SHP77 (cell line): Measurements from ENCODE around the gene C10orf62.
A peak's percentile ranks its signal among the peaks of the same experiment; 100 is the strongest.
"Not testable (repeated sequence)": the region's sequence is repeated elsewhere in the genome, so short reads cannot be mapped to it uniquely, and the experiment has no call there.

ENCODE experiments used
- DNase-seq, 2 experiments: peaks; one replicate each; lab custom pipeline; 2025; lab: John Stamatoyannopoulos, UW

The C10orf62 gene, protein sequence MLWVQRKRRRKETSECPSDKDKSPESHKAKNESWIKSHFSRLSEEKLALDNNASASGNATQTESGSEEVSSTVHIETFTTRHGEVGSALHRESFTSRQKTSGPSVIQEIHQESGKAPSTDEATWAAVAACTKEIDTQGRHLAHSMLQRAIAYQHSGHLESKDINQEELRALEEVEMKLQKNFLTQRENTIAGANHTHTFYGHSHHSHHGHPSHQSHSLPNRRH

GRCh38 chr10:97589479-97589878 lies at the start of gene C10orf62:
Gene C10orf62, plus strand, starts transcription at chr10:97589721. Its CDS starts 177 bp downstream, at chr10:97589898.
- DNase-seq: no peak

GRCh38 chr10:97540669-97541500 lies 48.6 kb upstream of the C10orf62 start:
- DNase-seq: no peak

- no peak for DNase-seq
These were observed 47.1 kb upstream of the C10orf62 start for GRCh38 chr10:97542169-97543024.

DNA sequence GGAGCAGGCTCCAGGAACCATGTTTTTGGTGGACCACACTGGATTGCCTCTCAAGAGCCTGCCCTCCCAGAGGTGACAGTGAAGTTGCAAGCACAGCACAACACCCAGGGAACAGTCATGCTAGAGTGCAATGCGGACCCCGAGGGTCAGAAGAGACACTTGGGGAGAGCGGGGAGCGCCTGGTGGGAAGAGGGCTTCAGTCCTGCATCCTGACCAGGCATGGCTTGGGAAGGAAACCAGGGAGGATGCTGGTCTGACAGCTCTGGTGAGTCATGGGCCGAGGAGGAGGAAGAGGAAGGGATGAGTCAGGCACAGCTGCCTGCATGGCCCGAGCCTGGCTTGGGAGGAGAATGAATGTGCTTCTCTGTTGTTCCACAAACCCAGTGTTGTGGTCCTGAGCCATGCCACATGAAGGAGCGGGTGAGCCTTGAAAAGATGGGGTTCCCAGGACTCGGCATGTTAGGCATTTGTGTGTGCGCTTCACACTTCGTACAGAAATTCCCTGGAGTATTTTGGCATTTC lies 46.4 kb upstream of the C10orf62 start:
- DNase-seq: peak in 1 of 2 experiments; percentile 26

- no peak for DNase-seq
These were observed 42.9 kb upstream of the C10orf62 start for GRCh38 chr10:97546456-97547270.

GRCh38 chr10:97547271-97547600 lies 42.3 kb upstream of the C10orf62 start:
- no peak for DNase-seq

- DNase-seq: no peak
These were observed 41.6 kb upstream of the C10orf62 start for GRCh38 chr10:97547962-97548361.

- DNase-seq: no peak
These were observed 40.6 kb upstream of the C10orf62 start for GRCh38 chr10:97548828-97549455.

DNA sequence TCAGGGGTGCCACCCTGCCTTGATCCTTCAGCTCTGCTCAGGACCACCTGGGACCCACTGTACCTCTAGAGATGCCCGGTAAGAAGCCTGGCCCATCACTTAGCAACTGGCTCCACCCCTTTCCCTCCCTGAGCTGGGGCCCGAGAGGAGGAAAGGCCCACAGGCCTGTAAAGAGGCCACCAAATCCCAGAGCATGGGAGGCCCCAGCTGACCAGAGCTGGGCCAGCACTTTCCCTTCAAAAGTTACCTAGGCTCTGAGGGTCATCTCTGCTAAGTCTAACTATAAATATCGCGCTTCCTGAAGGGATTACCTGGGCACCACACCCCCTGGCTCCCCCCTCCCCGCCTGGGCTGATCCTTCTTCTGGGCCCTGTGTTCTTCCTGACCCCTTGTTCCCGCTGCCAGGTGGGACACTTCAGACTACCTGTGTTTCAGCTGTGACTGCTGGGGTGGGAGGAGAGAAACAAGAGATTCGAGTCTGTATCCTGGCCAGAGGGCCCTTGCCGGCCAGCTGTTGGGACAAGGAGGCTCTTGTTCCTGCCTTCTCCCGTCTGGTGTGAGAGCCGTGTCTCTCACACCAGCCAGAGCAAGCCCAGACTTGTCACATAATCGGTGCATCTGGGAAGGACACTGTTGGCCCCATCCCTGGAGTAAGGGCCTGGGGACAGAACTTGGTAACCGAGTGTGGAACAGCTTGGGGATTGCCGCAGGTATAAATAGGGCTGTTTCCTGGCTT lies 39.8 kb upstream of the C10orf62 start:
- peak in 1 of 2 experiments; percentile 43 for DNase-seq

- DNase-seq: no peak
These were observed 39.0 kb upstream of the C10orf62 start for GRCh38 chr10:97550336-97551149.

DNA sequence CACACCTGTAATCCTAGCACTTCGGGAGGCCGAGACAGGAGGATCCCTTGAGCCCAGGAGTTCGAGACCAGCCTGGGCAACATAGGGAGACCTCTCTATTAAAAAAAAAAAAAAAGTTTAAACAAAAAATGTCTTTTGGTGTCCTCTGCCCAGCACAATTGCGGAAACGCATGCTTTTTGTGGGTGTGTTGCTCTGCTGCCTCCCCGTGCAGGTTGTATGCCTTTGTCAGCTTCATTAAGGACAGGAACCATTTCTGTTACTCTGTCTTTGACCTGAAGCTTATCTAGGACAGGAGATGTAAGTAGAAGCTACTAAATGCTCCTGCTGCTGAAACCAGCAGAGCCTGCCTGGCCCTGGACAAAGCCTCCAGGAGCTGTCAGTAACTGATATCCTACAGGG lies 38.2 kb upstream of the C10orf62 start:
- DNase-seq: no peak

GRCh38 chr10:97553575-97554031 lies 35.9 kb upstream of the C10orf62 start:
- DNase-seq: peak in 1 of 2 experiments; percentile 54

- DNase-seq: not testable (repeated sequence)
These were observed 35.2 kb upstream of the C10orf62 start for GRCh38 chr10:97554336-97554735.

DNA sequence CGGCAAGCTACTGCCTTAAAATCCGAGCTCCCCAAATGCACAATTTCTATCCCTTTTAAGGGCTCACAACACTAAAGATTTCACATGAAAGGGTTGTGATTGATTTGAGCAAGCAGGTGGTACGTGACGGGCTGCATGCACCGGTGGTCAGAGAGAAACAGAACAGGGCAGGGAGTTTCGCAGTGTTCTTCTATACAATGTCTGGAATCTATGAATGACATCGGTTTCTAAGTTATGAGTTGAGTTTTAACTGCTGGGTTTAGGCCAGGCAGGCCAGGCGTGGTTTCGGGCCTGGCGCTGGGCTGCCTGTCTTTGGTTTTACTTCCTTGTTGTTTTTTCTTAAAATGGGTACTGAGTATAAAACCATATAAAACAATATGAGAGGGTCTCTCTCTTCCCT lies 34.0 kb upstream of the C10orf62 start:
- DNase-seq: not testable (repeated sequence)

- not testable (repeated sequence) for DNase-seq
These were observed 28.7 kb upstream of the C10orf62 start for GRCh38 chr10:97560731-97561381.

- not testable (repeated sequence) for DNase-seq
These were observed 28.0 kb upstream of the C10orf62 start for GRCh38 chr10:97561386-97562077.

GRCh38 chr10:97562329-97562728 lies 27.2 kb upstream of the C10orf62 start:
- not testable (repeated sequence) for DNase-seq

GRCh38 chr10:97563337-97563736 lies 26.2 kb upstream of the C10orf62 start:
- no peak for DNase-seq
